ENCODE measurements around the gene GALNT9.

The GALNT9 gene

GRCh38 chr12:132292328-132293319 is 36.8 kb downstream of the GALNT9 start:
- no peak for DNase-seq

DNA sequence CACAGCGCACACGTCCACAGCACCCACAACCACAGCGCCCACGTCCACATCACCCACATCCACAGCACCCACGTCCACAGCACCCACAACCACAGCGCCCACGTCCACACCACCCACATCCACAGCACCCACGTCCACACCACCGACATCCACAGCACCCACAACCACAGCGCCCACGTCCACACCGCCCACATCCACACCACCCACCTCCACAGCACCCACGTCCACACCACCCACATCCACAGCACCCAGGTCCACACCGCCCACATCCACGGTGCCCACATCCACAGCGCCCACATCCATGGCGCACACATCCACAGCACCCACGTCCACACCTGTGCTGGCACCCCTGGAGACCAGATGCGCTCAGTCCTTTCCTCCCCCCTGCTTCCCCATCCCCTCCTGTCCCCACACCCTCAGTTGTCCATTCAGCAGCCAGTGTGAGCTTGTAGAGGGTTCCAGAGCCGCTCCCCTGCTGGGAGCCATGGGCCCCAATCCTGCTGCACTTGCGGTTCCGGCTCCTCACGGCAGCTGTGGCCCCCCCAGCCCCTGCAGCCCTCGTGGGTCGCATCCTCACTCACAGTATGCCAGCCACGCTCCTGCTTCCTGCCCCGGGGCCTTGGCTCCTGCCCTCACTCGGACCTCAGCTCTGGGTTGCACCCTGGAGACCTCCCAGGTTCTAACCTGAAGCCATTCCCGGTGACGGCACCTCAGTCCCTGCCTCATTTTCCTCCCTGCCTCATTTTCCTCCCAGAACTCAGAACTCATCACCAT is 37.8 kb downstream of the GALNT9 start:
- DNase-seq: no peak

DNA sequence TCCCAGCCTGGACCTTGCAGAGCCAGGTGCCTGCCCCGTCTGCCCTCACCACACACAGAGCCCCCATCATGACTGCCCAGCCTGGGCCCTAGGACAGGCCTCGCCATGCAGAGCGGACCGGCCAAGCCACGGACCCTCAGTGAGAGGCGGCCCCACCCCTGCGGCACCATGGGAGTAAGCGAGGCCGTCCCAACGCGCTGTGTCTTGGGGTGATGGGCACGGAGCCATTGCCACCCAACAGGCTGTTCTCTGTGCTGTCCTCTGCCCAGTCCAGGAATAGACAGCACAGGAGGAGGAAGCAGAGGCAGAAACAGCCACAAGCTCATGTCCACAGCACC is 39.2 kb downstream of the GALNT9 start:
- no peak for DNase-seq

DNA sequence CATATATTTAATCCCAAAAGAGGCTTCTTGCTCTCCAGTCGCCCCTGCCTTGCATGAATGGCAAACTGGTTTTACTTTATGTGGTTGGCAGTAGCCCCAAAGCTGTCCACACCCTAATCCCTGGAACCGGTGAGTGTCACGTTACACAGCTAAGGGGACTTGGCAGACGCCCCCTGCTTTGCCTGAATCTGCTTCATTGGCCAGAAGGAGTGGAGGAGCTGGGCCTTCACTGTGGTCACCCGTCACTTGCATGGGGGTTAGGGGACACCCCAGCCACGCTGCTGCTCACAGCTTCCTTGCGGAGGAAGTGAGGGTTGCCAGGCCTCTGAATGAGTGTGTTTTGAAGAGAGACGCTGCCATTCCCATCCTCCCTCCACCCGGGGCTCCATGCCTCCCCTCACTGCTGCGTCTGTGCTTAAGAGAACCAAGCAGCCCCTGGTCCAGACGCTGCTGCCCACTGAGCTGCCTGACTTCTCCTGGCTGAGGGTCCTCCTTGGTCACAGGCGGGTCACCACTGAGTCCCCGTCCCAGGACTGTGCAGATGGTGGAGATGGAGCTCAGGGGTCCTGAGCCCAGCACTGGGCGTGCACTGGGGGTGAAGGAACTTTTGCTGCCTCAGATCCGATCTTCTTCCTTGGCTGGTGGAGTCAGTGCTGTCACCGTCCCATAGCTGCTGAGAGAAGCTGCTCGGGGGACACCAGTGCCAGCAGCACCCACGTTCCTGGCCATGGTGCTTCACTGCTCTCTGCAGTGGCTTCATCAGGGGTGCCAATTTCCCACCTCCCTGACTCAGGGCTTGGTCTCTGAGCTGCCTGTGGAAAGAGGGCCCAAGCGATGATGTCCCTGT is 39.8 kb downstream of the GALNT9 start:
- no peak for DNase-seq

GRCh38 chr12:132288516-132289215 is 40.7 kb downstream of the GALNT9 start:
- DNase-seq: no peak

- DNase-seq: no peak
Measured at GRCh38 chr12:132287391-132288238, 41.8 kb downstream of the GALNT9 start.

- DNase-seq: no peak
Measured at GRCh38 chr12:132286912-132287311, 42.5 kb downstream of the GALNT9 start.

- no peak for DNase-seq
Measured at GRCh38 chr12:132285991-132286681, 43.3 kb downstream of the GALNT9 start.

DNA sequence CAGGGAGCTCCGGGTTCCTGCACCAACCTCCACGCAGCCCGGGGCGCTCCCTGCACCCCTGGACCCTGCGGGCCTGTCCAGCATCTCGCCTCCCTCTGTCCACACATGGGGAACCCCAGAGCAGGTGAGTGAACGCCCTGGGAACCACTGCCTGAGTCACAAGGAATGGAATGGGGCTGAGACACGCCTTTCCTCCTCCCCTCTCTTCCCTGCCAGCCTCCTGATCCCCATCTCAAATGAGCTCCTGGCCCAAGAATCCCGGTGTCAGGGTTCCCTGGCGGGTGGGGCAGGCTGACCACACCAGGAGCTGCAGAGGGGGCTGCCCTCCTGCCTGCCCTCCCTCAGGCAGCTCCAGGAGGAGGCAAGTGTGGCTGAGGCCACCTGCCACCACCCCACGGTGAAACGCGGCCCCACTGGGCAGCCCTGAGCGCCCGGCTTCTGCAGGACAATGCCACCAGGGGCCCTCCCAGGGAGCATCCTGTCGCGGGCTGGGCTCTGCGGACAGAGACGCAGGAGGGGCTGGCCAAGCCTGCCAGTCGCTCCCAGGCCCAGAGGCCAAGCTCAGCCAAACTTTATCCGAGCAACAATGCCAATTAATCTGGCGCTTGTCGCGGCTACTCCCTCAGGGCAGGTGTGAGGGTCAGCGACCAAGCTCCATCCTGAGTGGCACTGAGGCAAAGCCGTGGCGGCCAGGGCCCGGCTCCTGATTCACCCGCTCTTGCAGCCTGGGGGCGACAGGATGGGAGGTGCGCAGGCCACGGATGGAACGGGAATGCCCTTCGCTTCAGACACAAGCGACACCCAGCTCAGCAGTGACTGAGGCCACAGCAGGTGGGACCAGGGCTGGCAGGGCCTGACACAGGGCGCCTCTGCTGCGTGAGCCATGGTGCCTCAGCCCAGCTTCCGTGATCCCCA is 44.3 kb downstream of the GALNT9 start:
- no peak for DNase-seq

DNA sequence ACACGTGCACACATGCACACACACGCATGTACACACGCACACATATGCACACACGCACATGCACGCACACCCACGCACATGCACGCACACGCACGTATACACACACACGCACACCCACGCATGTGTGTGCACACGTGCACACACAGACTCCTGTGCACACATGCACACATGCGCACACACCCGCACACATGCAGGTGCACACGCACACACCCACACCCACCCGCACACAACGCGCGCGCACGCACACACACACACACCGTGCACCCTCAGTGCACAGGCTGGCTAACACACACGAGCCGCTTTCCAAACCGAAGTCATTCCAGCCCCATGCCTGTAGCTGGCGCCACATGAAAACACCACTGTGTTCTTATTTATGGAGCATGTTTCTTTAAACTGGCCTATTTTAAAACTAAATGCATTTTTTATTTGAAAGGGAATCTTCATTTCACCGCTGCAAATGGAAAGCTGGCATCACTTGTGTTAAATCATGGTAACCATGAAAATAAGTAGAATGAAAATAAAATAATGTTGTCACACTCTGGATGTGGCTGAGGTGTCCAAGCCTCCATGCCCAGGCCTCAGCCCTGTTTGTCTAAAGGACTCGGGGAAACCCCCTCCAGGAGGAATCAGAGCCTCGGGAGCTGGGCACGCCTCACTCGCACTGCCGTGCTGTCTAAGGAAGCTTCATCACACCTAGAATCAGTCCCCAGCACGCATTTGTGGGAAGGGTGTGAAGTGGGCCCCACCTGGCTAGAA is 45.1 kb downstream of the GALNT9 start:
- no peak for DNase-seq

- no peak for DNase-seq
Measured at GRCh38 chr12:132282950-132283771, 46.2 kb downstream of the GALNT9 start.

GRCh38 chr12:132282031-132282949 is 47.1 kb downstream of the GALNT9 start:
- DNase-seq: no peak

- no peak for DNase-seq
Measured at GRCh38 chr12:132281038-132281437, 48.4 kb downstream of the GALNT9 start.

GRCh38 chr12:132280406-132280805 is 49.0 kb downstream of the GALNT9 start:
- DNase-seq: no peak

DNA sequence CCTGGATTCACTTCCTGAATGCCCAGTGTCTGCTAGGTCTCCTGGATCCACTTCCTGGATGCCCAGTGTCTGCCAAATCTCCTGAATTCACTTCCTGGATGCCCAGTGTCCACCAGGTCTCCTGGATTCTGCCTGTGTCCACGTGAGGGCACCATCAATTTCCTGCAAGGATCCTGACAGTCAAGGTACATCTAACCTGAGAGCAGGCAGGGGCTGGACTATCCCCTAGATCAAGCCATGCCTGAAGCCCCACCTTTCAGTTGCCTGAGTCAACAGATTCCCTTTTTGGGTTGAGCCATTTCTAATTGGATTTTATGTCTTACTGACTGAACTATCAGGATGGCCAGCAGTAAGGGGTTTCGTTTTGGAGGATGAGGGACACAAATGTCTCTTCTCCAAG is 49.5 kb downstream of the GALNT9 start:
- no peak for DNase-seq

DNA sequence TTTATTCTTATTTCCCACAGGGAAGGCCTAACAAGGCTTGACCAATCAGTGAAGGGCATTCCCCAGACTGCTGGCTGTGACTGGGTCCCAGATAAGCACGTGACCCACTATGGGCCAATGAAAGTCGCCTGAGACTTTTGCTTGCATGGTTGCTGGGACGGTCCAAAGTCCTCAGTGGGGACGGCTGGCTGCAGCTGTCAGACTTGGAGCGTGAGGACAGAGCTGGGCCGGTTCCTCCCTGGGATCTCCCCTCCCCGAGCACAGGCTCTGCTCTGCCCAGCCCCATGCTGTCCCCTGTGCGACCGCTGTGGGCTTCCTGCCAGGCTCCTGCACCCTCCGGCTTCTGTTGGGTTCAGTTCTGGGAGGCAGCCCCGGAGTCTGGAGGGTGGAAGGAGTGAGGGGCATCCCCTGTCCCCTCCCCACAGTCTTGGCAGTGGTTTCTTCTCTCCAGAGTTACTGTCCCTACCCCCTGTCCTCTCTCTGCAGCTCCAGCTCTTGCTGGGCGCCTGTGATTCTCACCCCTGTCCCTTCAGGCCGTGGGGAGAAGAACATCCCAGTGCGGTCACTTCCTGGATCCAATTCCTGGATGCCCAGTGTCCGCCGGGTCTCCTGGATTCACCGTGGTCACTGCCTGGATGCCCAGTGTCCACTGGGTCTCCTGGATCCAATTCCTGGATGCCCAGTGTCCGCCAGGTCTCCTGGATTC is 50.1 kb downstream of the GALNT9 start:
- no peak for DNase-seq
